Measurements from ENCODE around the gene CTPS1.

Gene CTPS1

DNA sequence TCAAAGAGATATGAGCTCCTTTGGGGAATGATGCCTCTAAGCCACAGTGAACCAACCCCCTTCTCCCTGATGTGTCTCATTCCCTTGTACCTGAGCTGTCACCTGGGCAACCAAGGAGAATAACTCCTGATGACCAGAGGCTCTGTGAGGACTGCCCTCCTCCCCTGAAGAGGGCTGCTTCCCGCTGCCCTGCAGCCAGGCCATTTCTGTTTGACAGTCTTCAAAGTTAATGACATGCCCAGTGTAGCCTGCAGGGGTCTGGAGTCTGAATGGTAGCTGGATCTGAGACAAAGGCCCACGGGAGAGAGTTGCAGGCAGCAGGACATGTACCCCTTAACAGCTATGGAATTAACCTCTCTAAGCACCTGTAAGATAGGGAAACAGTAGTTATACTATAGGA is 45.5 kb downstream of the CTPS1 start:
- no peak for DNase-seq (ENCODE audit: low read depth in 2 of 2)

DNA sequence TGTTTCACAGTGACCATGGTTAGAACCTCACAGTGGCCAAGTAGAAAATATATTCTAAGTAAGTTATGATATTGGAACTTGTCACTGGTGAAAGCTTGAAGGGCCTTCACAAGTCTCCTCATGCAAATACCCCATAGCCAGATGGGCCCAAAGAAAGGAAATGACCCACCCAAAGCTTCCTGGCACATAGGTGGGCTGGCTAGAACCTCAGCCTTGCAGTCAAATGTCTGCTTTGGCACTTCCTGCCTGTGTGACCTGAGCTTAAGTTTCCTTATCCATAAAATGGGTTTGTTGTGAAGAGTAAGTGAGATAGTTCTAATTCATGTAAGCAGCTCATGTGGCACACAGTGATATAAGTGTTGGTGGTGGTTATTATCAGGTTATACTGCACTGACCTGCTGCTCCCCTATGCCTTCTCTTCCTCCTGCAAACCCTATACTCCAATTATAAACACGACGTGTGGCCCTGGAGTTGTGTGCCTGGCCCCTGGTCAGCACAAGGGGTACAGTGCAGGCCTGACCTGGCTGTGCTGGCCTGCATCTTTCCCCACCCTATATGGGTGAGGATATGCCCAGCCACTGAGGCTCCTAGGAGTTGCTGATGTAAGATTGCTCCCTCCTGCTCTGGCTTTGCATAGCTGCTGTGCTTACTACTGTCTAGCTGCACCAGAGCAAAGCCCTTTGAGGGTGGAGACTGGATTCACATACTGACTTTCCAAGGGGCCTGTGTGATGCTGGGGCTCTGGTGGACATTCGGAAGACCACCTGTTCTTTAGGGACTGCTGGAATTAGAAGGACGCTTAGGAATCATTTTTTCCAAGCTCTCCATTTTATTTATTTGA is 46.7 kb downstream of the CTPS1 start:
- no peak for DNase-seq (ENCODE audit: low read depth in 2 of 2)

DNA sequence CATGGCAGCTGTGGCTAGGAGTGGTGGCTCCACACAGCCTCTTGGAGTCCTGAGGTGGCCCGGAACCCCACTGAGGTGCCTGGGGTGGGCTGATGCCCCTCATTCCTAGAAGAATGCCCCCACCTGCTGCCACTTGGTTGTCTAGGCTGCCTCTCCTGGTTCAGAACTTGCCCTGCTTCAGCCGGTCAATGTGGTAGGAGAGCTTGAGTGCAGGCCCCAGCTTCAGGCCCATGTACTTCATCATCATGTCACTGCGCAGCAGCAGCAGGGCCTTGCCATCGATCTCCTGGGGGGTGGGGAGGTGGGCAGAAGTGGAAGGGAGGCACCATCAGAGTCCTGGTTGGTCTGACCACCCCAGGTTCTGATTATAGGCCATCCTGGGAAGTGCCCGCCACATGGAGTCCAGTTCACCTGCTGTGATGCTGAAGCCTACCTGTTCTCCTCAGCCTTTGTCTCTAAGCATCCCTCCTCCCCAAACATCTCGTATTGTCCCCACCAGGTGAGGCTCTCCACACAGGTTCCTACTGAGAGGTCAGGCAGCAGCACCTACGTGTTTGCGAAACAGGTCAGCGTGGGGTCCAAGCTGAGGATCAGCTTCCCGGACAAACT is 48.6 kb downstream of the CTPS1 start:
- no peak for DNase-seq (ENCODE audit: low read depth in 2 of 2)

DNA sequence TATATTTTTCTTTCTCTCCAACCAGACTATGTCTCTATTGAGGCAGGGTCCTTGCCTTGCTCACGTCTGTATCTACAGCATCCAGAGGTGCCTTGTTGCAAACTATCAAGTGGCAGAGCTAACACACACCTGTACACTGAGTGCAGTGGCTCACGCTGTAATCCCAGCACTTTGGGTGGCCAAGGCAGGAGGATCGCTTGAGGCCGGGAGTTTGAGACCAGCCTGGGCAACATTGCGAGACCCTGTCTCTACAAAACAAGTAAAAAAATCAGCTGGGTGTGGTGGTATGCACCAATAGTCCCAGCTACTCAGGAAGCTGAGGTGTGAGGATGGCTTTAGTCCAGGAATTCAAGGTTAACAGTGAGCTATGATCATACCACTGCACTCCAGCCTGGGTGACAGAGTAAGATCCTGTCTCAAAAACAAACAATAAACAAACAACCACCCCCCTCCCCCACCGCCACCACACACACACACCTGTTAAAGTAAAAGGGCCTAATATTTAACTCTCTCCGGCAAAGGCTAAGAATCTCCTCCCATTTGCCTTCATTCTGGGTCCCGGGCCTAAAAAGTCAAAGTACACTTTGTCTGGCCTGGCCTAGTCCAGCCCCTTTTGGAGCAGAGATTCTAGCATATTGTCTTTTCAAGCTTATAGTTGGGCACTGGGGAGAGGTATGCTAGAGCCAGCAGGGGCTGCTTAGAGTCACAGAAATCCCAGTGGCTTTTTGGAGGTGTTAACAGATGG is 51.5 kb downstream of the CTPS1 start:
- DNase-seq (ENCODE audit: low read depth in 2 of 2) = no peak

DNA sequence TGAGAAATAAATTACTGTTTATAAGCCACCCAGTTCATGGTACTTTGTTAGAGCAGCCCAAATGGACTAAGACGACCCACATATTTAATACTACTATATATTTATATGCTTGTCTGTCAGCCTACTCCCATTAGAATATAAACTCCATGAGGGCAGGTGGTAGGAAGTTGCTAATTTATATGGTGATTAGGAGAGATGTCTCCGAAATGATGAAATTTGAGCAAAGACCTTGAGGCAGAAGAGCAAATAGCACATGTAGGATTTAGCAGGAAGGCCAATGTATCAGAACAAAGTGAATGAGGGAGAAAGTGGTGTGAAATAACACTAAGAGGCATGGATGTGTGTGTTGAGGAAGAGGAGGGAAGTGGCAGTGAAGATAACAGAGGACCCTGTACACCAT is 52.7 kb downstream of the CTPS1 start:
- no peak for DNase-seq (ENCODE audit: low read depth in 2 of 2)

DNA sequence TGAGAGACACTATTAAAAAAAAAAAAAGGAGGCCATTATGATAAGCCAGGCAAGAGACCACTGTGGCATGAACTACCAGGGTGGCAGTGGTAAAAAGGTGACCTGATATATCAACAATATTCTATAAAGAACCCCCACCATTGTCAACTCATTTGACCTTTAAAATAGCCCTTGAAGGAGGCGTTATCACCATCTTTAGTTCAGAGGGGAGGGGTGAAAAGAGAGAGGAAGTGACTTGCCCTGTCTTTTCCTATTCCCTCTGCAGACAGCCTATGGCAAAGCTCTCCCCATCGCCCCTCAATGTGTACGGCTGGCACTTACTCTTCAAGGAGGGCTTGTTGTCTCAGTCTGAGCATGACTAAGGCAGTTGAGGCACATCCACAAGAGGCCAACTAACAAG is 53.8 kb downstream of the CTPS1 start:
- no peak for DNase-seq (ENCODE audit: low read depth in 2 of 2)

DNA sequence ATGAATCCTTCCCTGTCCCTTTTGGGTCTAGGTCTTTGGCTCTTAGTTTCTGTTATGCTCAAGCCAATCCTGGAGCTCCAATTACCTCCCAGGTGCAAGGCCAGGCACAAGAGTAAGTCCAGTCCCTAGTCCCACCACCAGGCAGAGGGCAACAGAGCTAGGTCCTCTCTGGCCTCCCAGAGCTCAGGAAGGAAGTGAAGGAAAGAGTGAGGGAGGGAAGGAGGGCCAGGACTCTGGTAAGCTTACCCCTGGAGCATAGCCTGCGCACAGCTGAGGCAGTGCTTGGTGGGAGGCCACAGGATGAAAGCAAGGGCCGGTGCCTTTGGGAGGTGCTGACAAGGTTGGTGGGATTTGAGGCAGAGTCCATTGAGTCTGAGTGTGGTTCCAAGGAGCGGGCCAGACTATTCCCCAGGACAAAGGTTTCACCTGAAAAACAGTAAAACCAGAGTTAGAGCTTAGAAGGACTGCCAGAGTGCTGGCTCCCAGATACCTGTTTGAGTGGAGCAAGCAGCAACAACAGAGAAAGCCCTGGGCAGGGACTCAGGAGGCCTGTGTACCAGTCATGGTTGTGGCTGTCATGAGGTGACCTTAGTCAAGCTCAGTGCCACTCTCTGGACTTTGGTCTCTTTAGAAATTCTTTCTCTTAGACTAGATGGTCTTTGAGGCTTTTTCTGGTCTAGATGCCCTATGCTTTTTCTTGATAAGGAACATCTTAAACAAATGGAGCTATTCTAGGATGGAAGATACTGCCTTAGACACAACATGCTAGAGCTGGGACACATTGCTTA is 57.8 kb downstream of the CTPS1 start:
- no peak for DNase-seq (ENCODE audit: low read depth in 2 of 2)

DNA sequence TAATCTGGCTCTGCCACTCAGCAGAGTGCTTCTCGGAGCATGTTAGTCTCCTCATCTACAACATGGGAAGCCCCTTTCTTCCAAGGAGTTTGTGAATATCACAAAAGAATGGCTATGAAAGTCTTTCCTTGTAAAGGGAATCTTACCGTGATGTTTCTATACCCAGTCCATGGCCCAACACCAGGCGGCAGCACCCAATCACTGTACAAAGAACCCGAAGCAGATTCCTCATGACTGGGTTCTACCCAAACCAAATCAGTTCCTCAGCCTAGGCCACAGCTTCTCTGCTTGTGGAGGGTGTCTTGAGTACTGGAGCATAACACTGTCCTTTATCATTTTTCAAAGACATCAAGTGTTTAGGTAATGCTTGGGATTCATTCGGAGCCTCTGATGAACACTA is 58.6 kb downstream of the CTPS1 start:
- DNase-seq (ENCODE audit: low read depth in 2 of 2) = no peak

DNA sequence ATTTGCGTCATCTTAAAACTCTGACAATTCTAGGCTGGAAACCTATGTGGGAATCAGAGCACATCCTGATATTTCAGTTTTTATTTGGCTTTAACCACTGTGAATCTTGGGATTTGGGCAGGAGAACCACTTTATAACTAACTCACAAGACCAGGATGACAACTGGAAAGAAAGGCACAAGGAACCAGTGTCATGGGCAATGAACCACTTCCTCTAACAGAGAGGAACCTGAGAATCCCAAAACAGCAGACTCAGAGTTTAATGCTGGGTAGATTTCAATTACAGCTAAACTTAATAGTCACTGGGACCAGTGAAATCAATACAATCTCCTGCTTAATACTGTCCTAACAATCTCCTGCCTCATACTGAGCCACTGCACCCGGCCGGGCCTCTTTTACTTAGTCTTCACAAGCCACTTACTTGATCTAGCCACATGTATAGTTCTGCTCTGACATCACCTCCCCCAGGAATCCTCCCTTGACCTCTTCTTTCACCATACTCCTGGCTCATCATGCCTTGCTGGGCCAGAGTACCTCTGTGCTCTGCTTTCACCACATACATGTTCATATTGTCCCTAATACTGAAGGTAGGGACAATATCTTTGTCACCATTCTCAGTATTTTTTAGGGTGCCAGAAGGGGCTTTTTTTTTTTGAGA is 62.2 kb downstream of the CTPS1 start:
- no peak for DNase-seq (ENCODE audit: low read depth in 2 of 2)

DNA sequence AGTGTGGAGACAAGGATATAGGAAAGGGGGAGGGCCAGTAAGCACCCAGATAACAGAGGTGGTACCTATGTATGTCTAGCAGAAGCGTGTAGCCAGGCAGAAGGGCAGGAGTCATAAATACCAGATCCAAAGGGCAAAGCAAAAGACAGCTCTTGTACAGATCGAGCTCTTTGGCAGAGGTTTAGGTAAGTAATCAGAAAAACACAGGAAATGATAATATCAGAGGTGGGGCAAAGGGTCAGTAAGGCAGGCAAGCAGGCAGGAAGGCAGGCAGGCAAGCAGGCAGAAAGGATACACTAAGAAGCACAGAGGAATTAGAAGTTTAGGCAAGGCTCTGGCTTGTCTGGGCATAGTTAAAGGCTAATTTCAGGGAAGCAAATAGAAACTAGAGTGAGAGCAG is 64.7 kb downstream of the CTPS1 start:
- DNase-seq (ENCODE audit: low read depth in 2 of 2) = no peak

DNA sequence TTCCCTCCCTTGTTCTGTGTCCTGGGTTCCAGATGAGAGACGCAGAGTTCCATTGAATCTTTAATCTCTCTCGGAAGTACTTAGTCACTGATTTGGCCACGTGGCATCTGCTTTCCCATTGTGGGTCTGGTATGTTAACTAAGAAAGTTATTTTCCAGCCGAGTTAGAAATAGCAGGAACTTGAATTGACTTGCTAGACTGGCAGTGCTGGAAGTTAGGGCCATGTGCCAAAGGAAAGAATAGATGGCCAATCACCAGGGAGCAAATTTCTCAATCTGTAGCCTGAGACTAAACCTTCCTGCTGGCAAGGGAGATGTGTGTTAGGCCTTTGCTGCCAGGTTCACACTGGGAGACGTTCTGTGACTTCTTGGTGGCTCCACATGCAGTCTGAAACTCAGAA is 66.2 kb downstream of the CTPS1 start:
- DNase-seq (ENCODE audit: low read depth in 2 of 2) = peak; percentile 8 to 9

DNA sequence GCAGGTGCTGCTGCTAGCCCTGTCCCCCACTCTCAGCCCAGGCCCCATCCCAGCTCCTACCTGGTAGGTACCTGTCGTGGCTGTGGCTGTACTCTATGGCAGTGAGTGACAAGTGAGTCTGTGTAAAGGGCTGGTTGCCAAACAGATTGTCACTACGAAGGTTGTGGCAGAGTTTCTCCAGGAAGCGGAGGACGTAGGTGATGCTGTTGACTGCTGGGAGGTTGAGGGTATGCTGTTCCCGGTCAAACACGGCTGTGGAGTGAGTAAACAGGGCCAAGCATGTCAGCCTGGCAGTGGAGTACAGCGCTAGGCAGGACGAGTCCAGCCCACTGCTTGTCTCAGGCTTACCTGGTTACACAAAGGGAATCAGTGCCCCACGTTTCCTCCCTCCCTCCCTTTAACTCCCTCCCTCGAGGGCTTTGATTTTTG is 66.9 kb downstream of the CTPS1 start:
- no peak for DNase-seq (ENCODE audit: low read depth in 2 of 2)

DNA sequence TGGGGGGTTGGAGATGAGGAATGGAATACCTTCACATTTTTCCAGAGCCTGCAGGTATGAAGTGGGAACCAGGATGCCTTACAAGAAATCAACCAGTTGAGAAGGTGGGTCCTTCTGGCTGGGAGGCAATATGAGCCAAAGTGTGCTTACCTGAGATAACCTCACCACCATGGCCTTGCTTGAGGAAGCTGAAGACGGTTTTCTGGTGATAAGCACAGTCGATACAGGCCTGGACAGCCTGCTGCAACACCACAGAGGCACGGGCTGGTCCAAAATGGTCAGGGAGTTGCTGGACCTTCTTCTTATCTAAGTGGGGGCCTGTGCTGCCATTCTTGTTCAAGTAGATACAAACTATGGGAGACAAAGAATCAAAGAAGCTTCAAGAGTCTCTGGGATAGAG is 69.0 kb downstream of the CTPS1 start:
- no peak for DNase-seq (ENCODE audit: low read depth in 2 of 2)

DNA sequence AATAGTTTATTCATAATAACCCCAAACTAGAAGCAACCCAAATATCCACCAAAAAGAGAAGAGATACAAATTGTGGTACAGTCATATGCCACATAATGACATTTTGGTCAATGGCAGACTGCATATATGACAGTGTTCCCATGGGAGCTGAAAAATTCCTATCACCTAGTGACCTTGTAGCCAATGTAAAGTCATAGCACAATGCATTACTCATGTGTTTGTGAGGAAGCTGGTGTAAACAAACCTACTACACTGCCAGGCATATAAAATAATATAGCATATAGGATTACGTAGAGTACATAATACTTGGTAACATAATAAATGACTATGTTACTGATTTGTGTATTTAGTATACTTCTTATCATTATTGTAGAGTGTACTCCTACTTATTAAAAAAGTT is 71.5 kb downstream of the CTPS1 start:
- no peak for DNase-seq (ENCODE audit: low read depth in 2 of 2)

DNA sequence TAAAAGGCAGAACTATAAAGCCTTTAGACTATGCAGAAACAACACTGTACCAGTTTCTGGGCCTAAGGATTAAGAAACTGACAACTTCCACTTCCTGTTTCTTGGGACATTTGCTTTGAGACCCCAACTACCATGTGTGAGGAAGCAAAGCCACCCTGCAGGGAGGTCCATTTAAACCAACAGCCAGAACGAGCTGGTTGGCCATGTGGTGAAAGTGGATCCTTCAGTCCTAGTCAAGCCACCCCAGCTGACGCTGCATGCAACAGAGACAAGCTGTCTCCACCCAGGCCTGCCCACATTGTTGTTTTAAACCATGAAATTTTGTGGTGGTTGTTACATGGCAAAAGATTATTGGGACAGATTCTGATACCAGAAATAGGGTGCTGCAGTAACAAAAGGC is 73.8 kb downstream of the CTPS1 start:
- no peak for DNase-seq (ENCODE audit: low read depth in 2 of 2)

DNA sequence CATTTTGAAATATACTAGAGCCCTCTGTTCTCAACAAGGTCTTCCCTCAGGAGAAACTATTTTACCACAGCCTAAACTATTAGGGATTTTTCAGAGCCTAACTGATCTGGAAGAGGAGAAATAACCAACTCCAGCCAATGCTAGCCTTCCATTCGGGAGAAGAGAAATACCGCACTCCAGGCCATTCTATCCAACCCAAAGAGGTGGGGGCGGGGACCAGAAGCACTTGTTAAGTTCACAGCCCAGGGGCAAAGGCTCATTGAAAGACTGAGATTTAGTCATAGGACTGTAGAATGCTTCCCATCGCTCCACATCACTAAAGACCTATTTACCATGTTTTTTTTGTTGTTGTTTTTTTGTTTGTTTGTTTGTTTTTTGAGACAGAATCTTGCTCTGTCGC is 77.4 kb downstream of the CTPS1 start:
- DNase-seq (ENCODE audit: low read depth in 2 of 2) = no peak
